A549 (cell line): Measurements from ENCODE around the gene DST. TPM values are rescaled to one million over a fixed set of nuclear protein-coding genes. Genes with fewer than 3 reads are reported as not detected.
A peak's percentile ranks its signal among the peaks of the same experiment; 100 is the strongest.

Source experiments
- ATAC-seq, 2 experiments: fragments of 200-7000 bp in 1 of 2; fragments of >200 bp in 1 of 2; cut with Nextera tagmentation in 1 of 2; cut with Tn5 transposase in 1 of 2; 3 replicates each; pipeline versions ENCODE4 v1.8.0 to v1.9.1; 2018 to 2020; ENCODE audit warnings: mild to moderate bottlenecking in 1 of 2, moderate library complexity in 1 of 2
- CTCF ChIA-PET: fragments of 300-600 bp; sonication (Branson Sonifier 250); formaldehyde crosslinking; extraction: SDS; loops from one replicate; lab custom pipeline; 2021; ENCODE audit warnings: antibody characterized with exemption, inconsistent platforms; lab: Yijun Ruan, JAX
- POLR2A ChIA-PET: fragments of 350-600 bp; formaldehyde crosslinking; extraction: SDS; loops from one replicate; lab custom pipeline; 2021; ENCODE audit warnings: antibody characterized with exemption, inconsistent platforms; lab: Yijun Ruan, JAX
- DNase-seq, 2 experiments: peaks; one replicate each; pipeline versions ENCODE4 v3.0.0 to v3.0.0-alpha.2; 2011 to 2016; ENCODE audit warnings: low read depth in 1 of 2, low spot score in 1 of 2
- FAIRE-seq: peaks from 2 replicates; lab custom pipeline; 2011; peaks lifted over from hg19 to GRCh38; lab: Jason Lieb, UNC
- H3K27ac ChIP-seq, 2 experiments: fragments of >200 bp; sonication (Bioruptor Twin); formaldehyde crosslinking; 3 replicates each; pipeline ENCODE4 v1.5.1; 2016 to 2017
- H3K4me1 ChIP-seq: fragments of >200 bp; sonication (Bioruptor Twin); formaldehyde crosslinking; 3 replicates; pipeline ENCODE4 v1.6.1; 2016
- H3K4me2 ChIP-seq: fragments of >200 bp; sonication (Bioruptor Twin); formaldehyde crosslinking; 3 replicates; pipeline ENCODE4 v1.6.1; 2016
- H3K4me3 ChIP-seq: fragments of >200 bp; sonication (Bioruptor Twin); formaldehyde crosslinking; 3 replicates; pipeline ENCODE4 v1.5.1; 2016
- H3K9me3 ChIP-seq: fragments of >200 bp; sonication (Bioruptor Twin); formaldehyde crosslinking; 3 replicates; pipeline ENCODE4 v1.6.1; 2016
- BCL3 ChIP-seq: fragments of >200 bp; sonication (Bioruptor Twin); formaldehyde crosslinking; IDR thresholded peaks from 3 replicates; pipeline ENCODE4 v1.6.1; 2016
- BHLHE40 ChIP-seq: IDR thresholded peaks from 2 replicates; pipeline ENCODE4 v1.6.1; 2012; ENCODE audit warnings: low read depth, low read length, inconsistent platforms
- CEBPB ChIP-seq, 2 experiments: fragments of >200 bp in 1 of 2; sonication (Bioruptor Twin) in 1 of 2; formaldehyde crosslinking in 1 of 2; IDR thresholded peaks; 2 replicates each; pipeline ENCODE4 v1.6.1; 2012 to 2016
- EHF ChIP-seq: fragments of 250-450 bp; sonication (Bioruptor Pico); IDR thresholded peaks from 2 replicates; pipeline ENCODE4 v1.5.0; 2020; ENCODE audit warnings: mild to moderate bottlenecking
- EHMT2 ChIP-seq: fragments of 200-600 bp; sonication (generic); IDR thresholded peaks from 2 replicates; pipeline ENCODE4 v1.6.1; 2016; ENCODE audit warnings: antibody characterized with exemption, low read depth, mild to moderate bottlenecking, moderate library complexity
- HEYL ChIP-seq: fragments of 250-450 bp; sonication (Bioruptor Pico); IDR thresholded peaks from 2 replicates; pipeline ENCODE4 v1.8.0; 2021; ENCODE audit warnings: mild to moderate bottlenecking, moderate library complexity
- HOXA7 ChIP-seq: fragments of 250-450 bp; sonication (Bioruptor Pico); IDR thresholded peaks from 2 replicates; pipeline ENCODE4 v1.5.0; 2020; ENCODE audit warnings: mild to moderate bottlenecking, moderate library complexity
- JUN ChIP-seq, 2 experiments: fragments of >200 bp; sonication (Bioruptor Twin); formaldehyde crosslinking; IDR thresholded peaks; 2 replicates in 1 of 2; 3 replicates in 1 of 2; pipeline ENCODE4 v1.6.1; 2016 to 2017
- JUNB ChIP-seq: fragments of >200 bp; sonication (Bioruptor Twin); formaldehyde crosslinking; IDR thresholded peaks from 2 replicates; pipeline ENCODE4 v1.6.1; 2016
- KDM1A ChIP-seq: fragments of 200-600 bp; sonication (generic); IDR thresholded peaks from 2 replicates; pipeline ENCODE4 v1.6.1; 2016; ENCODE audit warnings: low read depth, mild to moderate bottlenecking
- KDM5A ChIP-seq: fragments of 200-600 bp; sonication (generic); IDR thresholded peaks from 2 replicates; pipeline ENCODE4 v1.6.1; 2016; ENCODE audit warnings: antibody characterized with exemption, mild to moderate bottlenecking
- MAZ ChIP-seq: fragments of 150-350 bp; IDR thresholded peaks from 2 replicates; pipeline ENCODE4 v1.6.1; 2014; ENCODE audit warnings: antibody characterized with exemption, low read depth, low read length, borderline replicate concordance
- RAD21 ChIP-seq, 2 experiments: fragments of >200 bp in 1 of 2; sonication (Bioruptor Twin) in 1 of 2; formaldehyde crosslinking in 1 of 2; IDR thresholded peaks in 1 of 2; conservative IDR thresholded peaks in 1 of 2; 2 replicates in 1 of 2; 3 replicates in 1 of 2; pipeline ENCODE4 v1.6.1; 2012 to 2018; ENCODE audit warnings: inconsistent platforms in 1 of 2
- RCOR1 ChIP-seq: fragments of 150-350 bp; IDR thresholded peaks from 2 replicates; pipeline ENCODE4 v1.6.1; 2014; ENCODE audit warnings: antibody characterized with exemption, low read length, low read depth
- ZFP36 ChIP-seq: fragments of 450-650 bp; IDR thresholded peaks from 2 replicates; pipeline ENCODE4 v1.6.1; 2014; ENCODE audit warnings: borderline replicate concordance; ENCODE audit not compliant: partially characterized antibody
- ZSCAN20 ChIP-seq: fragments of 250-450 bp; sonication (Bioruptor Pico); IDR thresholded peaks from 2 replicates; pipeline ENCODE4 v1.8.0; 2022; ENCODE audit warnings: mild to moderate bottlenecking, moderate library complexity
- WGBS: methylation state at CpG from one replicate; pipeline ENCODE4 v1.1.6; 2017; ENCODE audit errors: missing lambda C conversion rate; 5-methylcytosine and 5-hydroxymethylcytosine counted together
- polyA plus RNA-seq, 4 experiments: library from polyadenylated mRNA; depleted of rRNA in 3 of 4; stranded (reverse); fragments of >200 nt; fragmentation: RNase III in 1 of 4; extraction: RNeasy Plus Mini Kit Qiagen cat#74134 plus additional on column Dnase treatment in 1 of 4; gene quantifications; 2 replicates in 3 of 4; 3 replicates in 1 of 4; pipeline ENCODE4 v1.2.3, GENCODE V29; 2011 to 2017
- TF ChIP-seq, protein P1 (sequence below): fragments of 200-600 bp; sonication (generic); IDR thresholded peaks from 2 replicates; pipeline ENCODE4 v1.6.1; 2016; ENCODE audit warnings: antibody characterized with exemption, mild to moderate bottlenecking, moderate library complexity
- TF ChIP-seq, protein P2 (sequence below): fragments of >200 bp; sonication (Bioruptor Twin); formaldehyde crosslinking; IDR thresholded peaks from 3 replicates; pipeline ENCODE4 v1.5.1; 2016
- TF ChIP-seq, protein P3 (sequence below): fragments of 250-450 bp; sonication (Bioruptor Pico); IDR thresholded peaks from 2 replicates; pipeline ENCODE4 v1.5.0; 2020; ENCODE audit warnings: low read depth, mild to moderate bottlenecking, moderate library complexity

DST gene
- polyA plus RNA-seq, 2 of the 4 experiments (the other 2 are of a cell fraction): 32.4 to 99.0 TPM

GRCh38 chr6:56690519-56691285 is 48.0 kb upstream of the DST start:
- WGBS: 8% methylated on average over 4 of the region's 4 CpGs
- Histone ChIP-seq H3K27ac (peak overlapping the region; percentile 73 to 84), H3K4me2 (peak overlapping the region; percentile 79), H3K4me1 (peaks cover 74% of the 10 kb centered on the region), H3K9me3 (no peaks in the 10 kb centered on the region), H3K4me3 (peak overlapping the region; percentile 41)
- POLR2A ChIA-PET: interaction anchor here (0.8 kb wide), 1 partner anchor 48 kb away, joined by 4 read pairs; the partner anchor contains the start of gene DST
- ATAC-seq (no peak), FAIRE-seq (no peak), DNase-seq (no peak)
- TF ChIP-seq ZFP36 (no peak), JUN (IDR thresholded peaks at IDR 0.05) (no peak), BHLHE40 (no peak), RCOR1 (no peak), JUNB (no peak), MAZ (no peak), RAD21 (conservative IDR thresholded peaks at IDR 0.05 in 1 of 2, IDR thresholded peaks at IDR 0.05 in 1 of 2) (no peak), HOXA7 (no peak), EHF (CRISPR knock-in tag) (no peak), CEBPB (IDR thresholded peaks at IDR 0.05) (no peak), KDM5A (no peak), EHMT2 (no peak), KDM1A (no peak), HEYL (no peak)
- TF ChIP-seq, protein P1, sequence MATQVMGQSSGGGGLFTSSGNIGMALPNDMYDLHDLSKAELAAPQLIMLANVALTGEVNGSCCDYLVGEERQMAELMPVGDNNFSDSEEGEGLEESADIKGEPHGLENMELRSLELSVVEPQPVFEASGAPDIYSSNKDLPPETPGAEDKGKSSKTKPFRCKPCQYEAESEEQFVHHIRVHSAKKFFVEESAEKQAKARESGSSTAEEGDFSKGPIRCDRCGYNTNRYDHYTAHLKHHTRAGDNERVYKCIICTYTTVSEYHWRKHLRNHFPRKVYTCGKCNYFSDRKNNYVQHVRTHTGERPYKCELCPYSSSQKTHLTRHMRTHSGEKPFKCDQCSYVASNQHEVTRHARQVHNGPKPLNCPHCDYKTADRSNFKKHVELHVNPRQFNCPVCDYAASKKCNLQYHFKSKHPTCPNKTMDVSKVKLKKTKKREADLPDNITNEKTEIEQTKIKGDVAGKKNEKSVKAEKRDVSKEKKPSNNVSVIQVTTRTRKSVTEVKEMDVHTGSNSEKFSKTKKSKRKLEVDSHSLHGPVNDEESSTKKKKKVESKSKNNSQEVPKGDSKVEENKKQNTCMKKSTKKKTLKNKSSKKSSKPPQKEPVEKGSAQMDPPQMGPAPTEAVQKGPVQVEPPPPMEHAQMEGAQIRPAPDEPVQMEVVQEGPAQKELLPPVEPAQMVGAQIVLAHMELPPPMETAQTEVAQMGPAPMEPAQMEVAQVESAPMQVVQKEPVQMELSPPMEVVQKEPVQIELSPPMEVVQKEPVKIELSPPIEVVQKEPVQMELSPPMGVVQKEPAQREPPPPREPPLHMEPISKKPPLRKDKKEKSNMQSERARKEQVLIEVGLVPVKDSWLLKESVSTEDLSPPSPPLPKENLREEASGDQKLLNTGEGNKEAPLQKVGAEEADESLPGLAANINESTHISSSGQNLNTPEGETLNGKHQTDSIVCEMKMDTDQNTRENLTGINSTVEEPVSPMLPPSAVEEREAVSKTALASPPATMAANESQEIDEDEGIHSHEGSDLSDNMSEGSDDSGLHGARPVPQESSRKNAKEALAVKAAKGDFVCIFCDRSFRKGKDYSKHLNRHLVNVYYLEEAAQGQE: no peak
- TF ChIP-seq, protein P2, sequence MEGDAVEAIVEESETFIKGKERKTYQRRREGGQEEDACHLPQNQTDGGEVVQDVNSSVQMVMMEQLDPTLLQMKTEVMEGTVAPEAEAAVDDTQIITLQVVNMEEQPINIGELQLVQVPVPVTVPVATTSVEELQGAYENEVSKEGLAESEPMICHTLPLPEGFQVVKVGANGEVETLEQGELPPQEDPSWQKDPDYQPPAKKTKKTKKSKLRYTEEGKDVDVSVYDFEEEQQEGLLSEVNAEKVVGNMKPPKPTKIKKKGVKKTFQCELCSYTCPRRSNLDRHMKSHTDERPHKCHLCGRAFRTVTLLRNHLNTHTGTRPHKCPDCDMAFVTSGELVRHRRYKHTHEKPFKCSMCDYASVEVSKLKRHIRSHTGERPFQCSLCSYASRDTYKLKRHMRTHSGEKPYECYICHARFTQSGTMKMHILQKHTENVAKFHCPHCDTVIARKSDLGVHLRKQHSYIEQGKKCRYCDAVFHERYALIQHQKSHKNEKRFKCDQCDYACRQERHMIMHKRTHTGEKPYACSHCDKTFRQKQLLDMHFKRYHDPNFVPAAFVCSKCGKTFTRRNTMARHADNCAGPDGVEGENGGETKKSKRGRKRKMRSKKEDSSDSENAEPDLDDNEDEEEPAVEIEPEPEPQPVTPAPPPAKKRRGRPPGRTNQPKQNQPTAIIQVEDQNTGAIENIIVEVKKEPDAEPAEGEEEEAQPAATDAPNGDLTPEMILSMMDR: no peak
- TF ChIP-seq, protein P3, sequence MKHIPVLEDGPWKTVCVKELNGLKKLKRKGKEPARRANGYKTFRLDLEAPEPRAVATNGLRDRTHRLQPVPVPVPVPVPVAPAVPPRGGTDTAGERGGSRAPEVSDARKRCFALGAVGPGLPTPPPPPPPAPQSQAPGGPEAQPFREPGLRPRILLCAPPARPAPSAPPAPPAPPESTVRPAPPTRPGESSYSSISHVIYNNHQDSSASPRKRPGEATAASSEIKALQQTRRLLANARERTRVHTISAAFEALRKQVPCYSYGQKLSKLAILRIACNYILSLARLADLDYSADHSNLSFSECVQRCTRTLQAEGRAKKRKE (CRISPR knock-in tag): no peak
- CTCF ChIA-PET: interaction anchor here (1.4 to 2.0 kb wide), 4 partner anchors 8 to 53 kb away, joined by 5 to 6 read pairs (median 6); no protein-coding TSS in a partner anchor

DNA sequence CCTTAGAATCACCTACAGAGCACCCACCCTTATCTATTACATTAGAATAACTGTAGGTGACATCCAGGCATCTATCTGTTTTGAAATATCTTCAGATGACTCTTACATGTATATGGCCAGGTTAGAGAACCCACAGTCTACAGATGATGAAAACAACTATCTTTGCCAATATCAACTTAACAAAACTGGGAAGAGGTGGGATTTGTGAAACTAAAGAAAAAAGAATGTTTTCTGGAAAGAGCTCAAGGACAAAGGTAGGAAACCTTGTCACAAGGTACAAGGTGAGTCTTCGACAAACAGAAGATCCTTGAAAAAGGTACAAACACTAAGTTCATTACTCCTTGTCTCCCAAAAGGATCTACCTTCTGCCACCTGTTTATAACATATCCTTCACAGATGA is 47.0 kb upstream of the DST start:
- Histone ChIP-seq H3K4me1 (peaks cover 74% of the 10 kb centered on the region), H3K4me3 (no peak overlapping the region), H3K9me3 (no peaks in the 10 kb centered on the region), H3K4me2 (peak overlapping the region; percentile 79), H3K27ac (peak overlapping the region; percentile 61 to 73; a peak in 4 of 6 replicates)
- ATAC-seq (no peak), DNase-seq (no peak), FAIRE-seq (no peak)
- 92% methylated on average over 1 of the region's 1 CpG for WGBS
- TF ChIP-seq JUNB: no peak
- no peak for TF ChIP-seq RCOR1
- no peak for TF ChIP-seq HOXA7
- no peak for TF ChIP-seq BCL3
- TF ChIP-seq ZSCAN20 (CRISPR knock-in tag): no peak
- ChIA-PET POLR2A (no interaction called here), CTCF (interaction anchor here (1.2 to 1.7 kb wide), 4 partner anchors 9 to 20 kb away, joined by 3 to 5 read pairs (median 3); no protein-coding TSS in a partner anchor)
